GM23338 (cell line): ENCODE measurements around the gene TMEM44. TPM values are rescaled to one million over a fixed set of nuclear protein-coding genes. Genes with fewer than 3 reads are reported as not detected.

Experiments used
- ATAC-seq: fragments of 200-7000 bp; cut with Tn5 transposase; 3 replicates; pipeline ENCODE4 v1.9.1; 2020
- DNase-seq: peaks from one replicate; pipeline ENCODE4 v3.0.0-alpha.2; 2015; ENCODE audit warnings: low spot score
- H2AFZ ChIP-seq: fragments of 200-600 bp; sonication (generic); 2 replicates; pipeline ENCODE4 v1.8.0; 2016; ENCODE audit warnings: antibody characterized with exemption, mild to moderate bottlenecking, moderate library complexity
- H3F3A ChIP-seq: fragments of 200-600 bp; sonication (generic); replicated peaks from 2 replicates; pipeline ENCODE4 v1.8.0; 2017; ENCODE audit warnings: antibody characterized with exemption, mixed run types, low read depth
- H3K27ac ChIP-seq: fragments of 200-600 bp; sonication (generic); 2 replicates; pipeline ENCODE4 v1.6.1; 2016; ENCODE audit warnings: low read depth
- H3K27me3 ChIP-seq: fragments of 200-600 bp; sonication (generic); 2 replicates; pipeline ENCODE4 v1.8.0; 2016; ENCODE audit warnings: mild to moderate bottlenecking, mixed run types, moderate library complexity; ENCODE audit not compliant: insufficient read depth
- H3K36me3 ChIP-seq: fragments of 200-600 bp; sonication (generic); 2 replicates; pipeline ENCODE4 v1.8.0; 2016; ENCODE audit warnings: mild to moderate bottlenecking; ENCODE audit not compliant: insufficient read depth
- H3K4me1 ChIP-seq: fragments of 200-600 bp; sonication (generic); 2 replicates; pipeline ENCODE4 v1.8.0; 2016; ENCODE audit warnings: mild to moderate bottlenecking, moderate library complexity; ENCODE audit not compliant: insufficient read depth
- H3K4me2 ChIP-seq: fragments of 200-600 bp; sonication (generic); 2 replicates; pipeline ENCODE4 v1.7.1; 2017; ENCODE audit warnings: mixed run types
- H3K4me3 ChIP-seq: fragments of 200-600 bp; sonication (generic); 2 replicates; pipeline ENCODE4 v1.6.1; 2016; ENCODE audit warnings: mixed run types
- H3K79me2 ChIP-seq: fragments of 200-600 bp; sonication (generic); replicated peaks from 2 replicates; pipeline ENCODE4 v1.8.0; 2017; ENCODE audit warnings: mild to moderate bottlenecking; ENCODE audit not compliant: insufficient read depth
- H3K9me2 ChIP-seq: fragments of 200-600 bp; sonication (generic); 2 replicates; pipeline ENCODE4 v1.8.0; 2017; ENCODE audit not compliant: insufficient read depth
- H4K20me1 ChIP-seq: fragments of 200-600 bp; sonication (generic); replicated peaks from 2 replicates; pipeline ENCODE4 v1.8.0; 2017; ENCODE audit warnings: mild to moderate bottlenecking; ENCODE audit not compliant: insufficient read depth
- H3K27ac Mint-ChIP-seq: 2 replicates; pipeline ENCODE4 v1.8.0; 2020; ENCODE audit warnings: inconsistent platforms, mild to moderate bottlenecking, moderate library complexity, mixed read lengths
- H3K27me3 Mint-ChIP-seq: 3 replicates; pipeline ENCODE4 v1.8.0; 2022; ENCODE audit warnings: low read depth, mild to moderate bottlenecking, moderate library complexity, mixed read lengths, inconsistent platforms; ENCODE audit not compliant: insufficient read depth, poor library complexity
- H3K36me3 Mint-ChIP-seq: 3 replicates; pipeline ENCODE4 v1.8.0; 2021; ENCODE audit warnings: low read depth, mild to moderate bottlenecking, inconsistent platforms, moderate library complexity, mixed read lengths
- H3K4me1 Mint-ChIP-seq: 3 replicates; pipeline ENCODE4 v1.8.0; 2020; ENCODE audit warnings: mild to moderate bottlenecking, inconsistent platforms, mixed read lengths
- H3K4me3 Mint-ChIP-seq: 3 replicates; pipeline ENCODE4 v1.8.0; 2021; ENCODE audit warnings: moderate library complexity, mild to moderate bottlenecking, inconsistent platforms, mixed read lengths
- H3K9me3 Mint-ChIP-seq: 3 replicates; pipeline ENCODE4 v1.8.0; 2020; ENCODE audit warnings: moderate library complexity, mild to moderate bottlenecking, inconsistent platforms, mixed read lengths
- CREB1 ChIP-seq: fragments of 250-450 bp; sonication (Bioruptor Pico); IDR thresholded peaks from 2 replicates; pipeline ENCODE4 v1.5.0; 2020; ENCODE audit warnings: low read depth, mild to moderate bottlenecking, moderate library complexity
- EZH2 ChIP-seq: fragments of 200-600 bp; sonication (generic); IDR thresholded peaks from one replicate; pipeline ENCODE4 v1.8.0; 2017; ENCODE audit warnings: antibody characterized with exemption, mild to moderate bottlenecking, low read depth; ENCODE audit not compliant: unreplicated experiment
- JUNB ChIP-seq: IDR thresholded peaks from one replicate; pipeline ENCODE4 v1.6.1; 2016; ENCODE audit warnings: antibody characterized with exemption; ENCODE audit not compliant: unreplicated experiment
- POLR2AphosphoS5 ChIP-seq: IDR thresholded peaks from 2 replicates; pipeline ENCODE4 v1.6.1; 2016; ENCODE audit warnings: antibody characterized with exemption, low read depth
- STAT1 ChIP-seq: IDR thresholded peaks from one replicate; pipeline ENCODE4 v1.6.1; 2016; ENCODE audit warnings: antibody characterized with exemption; ENCODE audit not compliant: unreplicated experiment
- polyA plus RNA-seq: library from polyadenylated mRNA; unstranded; fragments of >200 nt; fragmentation: Nextera tagmentation; extraction: Ambion mirVana; gene quantifications from 2 replicates; pipeline ENCODE4 v1.2.1, GENCODE V29; 2016
- total RNA-seq: library from RNA; depleted of rRNA; stranded (reverse); fragments of >200 nt; shearing (Covaris generic); gene quantifications from 2 replicates; pipeline ENCODE4 v1.2.3, GENCODE V29; 2014
- TF ChIP-seq, protein P1 (sequence below): IDR thresholded peaks from one replicate; pipeline ENCODE4 v1.6.1; 2018; ENCODE audit warnings: antibody characterized with exemption; ENCODE audit not compliant: unreplicated experiment
- TF ChIP-seq, protein P2 (sequence below): fragments of 250-450 bp; sonication (Bioruptor Pico); IDR thresholded peaks from 2 replicates; pipeline ENCODE4 v1.5.0; 2020; ENCODE audit warnings: mild to moderate bottlenecking, moderate library complexity
- TF ChIP-seq, protein P3 (sequence below): IDR thresholded peaks from 2 replicates; pipeline ENCODE4 v1.6.1; 2016; ENCODE audit warnings: antibody characterized with exemption
- TF ChIP-seq, protein P4 (sequence below), 2 experiments: fragments of 200-600 bp in 1 of 2; sonication (generic) in 1 of 2; conservative IDR thresholded peaks; 2 replicates each; pipeline versions ENCODE4 v1.5.1 to v1.6.1; 2016 to 2017; ENCODE audit warnings: antibody characterized with exemption in 2 of 2, low read depth in 2 of 2, mild to moderate bottlenecking in 2 of 2, moderate library complexity in 1 of 2

TMEM44 gene
- total and polyA plus RNA-seq, 2 experiments from 2014 or later, result 10.0 to 10.5 TPM

DNA sequence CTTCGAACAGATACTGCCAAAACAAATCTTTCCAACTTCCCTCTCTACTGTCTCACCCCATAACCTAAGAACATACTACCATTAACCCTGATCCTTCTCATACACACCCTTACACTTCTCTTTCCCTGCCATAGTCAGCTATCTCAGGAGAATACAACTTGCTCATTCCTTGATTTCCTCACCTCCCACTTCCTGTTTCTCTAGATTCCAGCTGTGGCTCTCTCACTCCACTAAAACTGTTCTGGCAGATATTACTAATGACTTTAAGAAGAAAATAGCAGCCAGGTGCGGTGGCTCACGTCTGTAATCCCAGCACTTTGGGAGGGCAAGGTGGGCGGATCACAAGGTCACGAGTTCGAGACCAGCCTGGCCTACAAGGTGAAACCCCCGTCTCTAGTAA lies 34.1 kb upstream of the TMEM44 start (continued):
- TF ChIP-seq, protein P1, sequence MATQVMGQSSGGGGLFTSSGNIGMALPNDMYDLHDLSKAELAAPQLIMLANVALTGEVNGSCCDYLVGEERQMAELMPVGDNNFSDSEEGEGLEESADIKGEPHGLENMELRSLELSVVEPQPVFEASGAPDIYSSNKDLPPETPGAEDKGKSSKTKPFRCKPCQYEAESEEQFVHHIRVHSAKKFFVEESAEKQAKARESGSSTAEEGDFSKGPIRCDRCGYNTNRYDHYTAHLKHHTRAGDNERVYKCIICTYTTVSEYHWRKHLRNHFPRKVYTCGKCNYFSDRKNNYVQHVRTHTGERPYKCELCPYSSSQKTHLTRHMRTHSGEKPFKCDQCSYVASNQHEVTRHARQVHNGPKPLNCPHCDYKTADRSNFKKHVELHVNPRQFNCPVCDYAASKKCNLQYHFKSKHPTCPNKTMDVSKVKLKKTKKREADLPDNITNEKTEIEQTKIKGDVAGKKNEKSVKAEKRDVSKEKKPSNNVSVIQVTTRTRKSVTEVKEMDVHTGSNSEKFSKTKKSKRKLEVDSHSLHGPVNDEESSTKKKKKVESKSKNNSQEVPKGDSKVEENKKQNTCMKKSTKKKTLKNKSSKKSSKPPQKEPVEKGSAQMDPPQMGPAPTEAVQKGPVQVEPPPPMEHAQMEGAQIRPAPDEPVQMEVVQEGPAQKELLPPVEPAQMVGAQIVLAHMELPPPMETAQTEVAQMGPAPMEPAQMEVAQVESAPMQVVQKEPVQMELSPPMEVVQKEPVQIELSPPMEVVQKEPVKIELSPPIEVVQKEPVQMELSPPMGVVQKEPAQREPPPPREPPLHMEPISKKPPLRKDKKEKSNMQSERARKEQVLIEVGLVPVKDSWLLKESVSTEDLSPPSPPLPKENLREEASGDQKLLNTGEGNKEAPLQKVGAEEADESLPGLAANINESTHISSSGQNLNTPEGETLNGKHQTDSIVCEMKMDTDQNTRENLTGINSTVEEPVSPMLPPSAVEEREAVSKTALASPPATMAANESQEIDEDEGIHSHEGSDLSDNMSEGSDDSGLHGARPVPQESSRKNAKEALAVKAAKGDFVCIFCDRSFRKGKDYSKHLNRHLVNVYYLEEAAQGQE, result no peak
- TF ChIP-seq POLR2AphosphoS5, result no peak

DNA sequence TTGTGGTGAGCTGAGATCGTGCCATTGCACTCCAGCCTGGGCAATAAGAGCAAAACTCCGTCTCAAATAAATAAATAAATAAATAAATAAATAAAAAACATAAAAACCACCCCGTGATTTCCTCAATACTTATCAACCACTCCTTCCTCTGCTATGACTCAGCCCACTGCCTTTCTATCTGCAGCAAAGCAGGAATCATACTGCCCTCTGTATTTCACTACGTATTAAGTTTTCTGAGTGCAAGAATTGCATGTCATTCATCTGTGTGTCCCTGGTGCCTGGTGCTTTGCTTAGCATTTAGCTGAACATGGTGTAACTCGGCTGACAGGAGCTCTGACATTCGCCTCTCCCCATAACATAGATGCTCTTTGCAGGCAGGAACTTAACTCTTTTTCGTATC lies 31.6 kb upstream of the TMEM44 start:
- no peak overlapping the region for H3K27ac ChIP-seq
- H3K4me1 ChIP-seq, result no peaks in the 10 kb centered on the region; the same call in 1 of the 2 replicates
- H3K27ac Mint-ChIP-seq, result no peak overlapping the region
- no peaks in the 10 kb centered on the region for H3K9me2 ChIP-seq
- DNase-seq (no peak), ATAC-seq (no peak)
- H2AFZ ChIP-seq, result no peak overlapping the region
- no peak overlapping the region for H3K4me2 ChIP-seq
- no peaks in the 10 kb centered on the region; the same call in 2 of the 3 replicates for H3K4me1 Mint-ChIP-seq
- peaks cover 39% of the 10 kb centered on the region for H3K79me2 ChIP-seq
- peaks cover 28% of the 10 kb centered on the region for H3K36me3 ChIP-seq
- H4K20me1 ChIP-seq, result peaks cover 16% of the 10 kb centered on the region
- H3K27me3 Mint-ChIP-seq, result no peaks in the 10 kb centered on the region
- no peak overlapping the region for H3K4me3 ChIP-seq
- no peaks in the 10 kb centered on the region for H3K27me3 ChIP-seq
- peaks cover 52% of the 10 kb centered on the region for H3K36me3 Mint-ChIP-seq
- H3K9me3 Mint-ChIP-seq, result no peaks in the 10 kb centered on the region
- no peaks in the 10 kb centered on the region for H3F3A ChIP-seq
- H3K4me3 Mint-ChIP-seq, result no peak overlapping the region
- TF ChIP-seq STAT1, result no peak
- TF ChIP-seq, protein P1, result no peak
- no peak for TF ChIP-seq CREB1 (CRISPR knock-in tag)
- TF ChIP-seq, protein P2, sequence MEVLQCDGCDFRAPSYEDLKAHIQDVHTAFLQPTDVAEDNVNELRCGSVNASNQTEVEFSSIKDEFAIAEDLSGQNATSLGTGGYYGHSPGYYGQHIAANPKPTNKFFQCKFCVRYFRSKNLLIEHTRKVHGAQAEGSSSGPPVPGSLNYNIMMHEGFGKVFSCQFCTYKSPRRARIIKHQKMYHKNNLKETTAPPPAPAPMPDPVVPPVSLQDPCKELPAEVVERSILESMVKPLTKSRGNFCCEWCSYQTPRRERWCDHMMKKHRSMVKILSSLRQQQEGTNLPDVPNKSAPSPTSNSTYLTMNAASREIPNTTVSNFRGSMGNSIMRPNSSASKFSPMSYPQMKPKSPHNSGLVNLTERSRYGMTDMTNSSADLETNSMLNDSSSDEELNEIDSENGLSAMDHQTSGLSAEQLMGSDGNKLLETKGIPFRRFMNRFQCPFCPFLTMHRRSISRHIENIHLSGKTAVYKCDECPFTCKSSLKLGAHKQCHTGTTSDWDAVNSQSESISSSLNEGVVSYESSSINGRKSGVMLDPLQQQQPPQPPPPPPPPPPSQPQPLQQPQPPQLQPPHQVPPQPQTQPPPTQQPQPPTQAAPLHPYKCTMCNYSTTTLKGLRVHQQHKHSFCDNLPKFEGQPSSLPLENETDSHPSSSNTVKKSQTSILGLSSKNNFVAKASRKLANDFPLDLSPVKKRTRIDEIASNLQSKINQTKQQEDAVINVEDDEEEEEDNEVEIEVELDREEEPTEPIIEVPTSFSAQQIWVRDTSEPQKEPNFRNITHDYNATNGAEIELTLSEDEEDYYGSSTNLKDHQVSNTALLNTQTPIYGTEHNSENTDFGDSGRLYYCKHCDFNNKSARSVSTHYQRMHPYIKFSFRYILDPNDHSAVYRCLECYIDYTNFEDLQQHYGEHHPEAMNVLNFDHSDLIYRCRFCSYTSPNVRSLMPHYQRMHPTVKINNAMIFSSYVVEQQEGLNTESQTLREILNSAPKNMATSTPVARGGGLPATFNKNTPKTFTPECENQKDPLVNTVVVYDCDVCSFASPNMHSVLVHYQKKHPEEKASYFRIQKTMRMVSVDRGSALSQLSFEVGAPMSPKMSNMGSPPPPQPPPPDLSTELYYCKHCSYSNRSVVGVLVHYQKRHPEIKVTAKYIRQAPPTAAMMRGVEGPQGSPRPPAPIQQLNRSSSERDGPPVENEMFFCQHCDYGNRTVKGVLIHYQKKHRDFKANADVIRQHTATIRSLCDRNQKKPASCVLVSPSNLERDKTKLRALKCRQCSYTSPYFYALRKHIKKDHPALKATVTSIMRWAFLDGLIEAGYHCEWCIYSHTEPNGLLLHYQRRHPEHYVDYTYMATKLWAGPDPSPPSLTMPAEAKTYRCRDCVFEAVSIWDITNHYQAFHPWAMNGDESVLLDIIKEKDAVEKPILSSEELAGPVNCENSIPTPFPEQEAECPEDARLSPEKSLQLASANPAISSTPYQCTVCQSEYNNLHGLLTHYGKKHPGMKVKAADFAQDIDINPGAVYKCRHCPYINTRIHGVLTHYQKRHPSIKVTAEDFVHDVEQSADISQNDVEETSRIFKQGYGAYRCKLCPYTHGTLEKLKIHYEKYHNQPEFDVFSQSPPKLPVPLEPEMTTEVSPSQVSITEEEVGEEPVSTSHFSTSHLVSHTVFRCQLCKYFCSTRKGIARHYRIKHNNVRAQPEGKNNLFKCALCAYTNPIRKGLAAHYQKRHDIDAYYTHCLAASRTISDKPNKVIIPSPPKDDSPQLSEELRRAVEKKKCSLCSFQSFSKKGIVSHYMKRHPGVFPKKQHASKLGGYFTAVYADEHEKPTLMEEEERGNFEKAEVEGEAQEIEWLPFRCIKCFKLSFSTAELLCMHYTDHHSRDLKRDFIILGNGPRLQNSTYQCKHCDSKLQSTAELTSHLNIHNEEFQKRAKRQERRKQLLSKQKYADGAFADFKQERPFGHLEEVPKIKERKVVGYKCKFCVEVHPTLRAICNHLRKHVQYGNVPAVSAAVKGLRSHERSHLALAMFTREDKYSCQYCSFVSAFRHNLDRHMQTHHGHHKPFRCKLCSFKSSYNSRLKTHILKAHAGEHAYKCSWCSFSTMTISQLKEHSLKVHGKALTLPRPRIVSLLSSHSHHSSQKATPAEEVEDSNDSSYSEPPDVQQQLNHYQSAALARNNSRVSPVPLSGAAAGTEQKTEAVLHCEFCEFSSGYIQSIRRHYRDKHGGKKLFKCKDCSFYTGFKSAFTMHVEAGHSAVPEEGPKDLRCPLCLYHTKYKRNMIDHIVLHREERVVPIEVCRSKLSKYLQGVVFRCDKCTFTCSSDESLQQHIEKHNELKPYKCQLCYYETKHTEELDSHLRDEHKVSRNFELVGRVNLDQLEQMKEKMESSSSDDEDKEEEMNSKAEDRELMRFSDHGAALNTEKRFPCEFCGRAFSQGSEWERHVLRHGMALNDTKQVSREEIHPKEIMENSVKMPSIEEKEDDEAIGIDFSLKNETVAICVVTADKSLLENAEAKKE, result no peak
- TF ChIP-seq JUNB, result no peak
- TF ChIP-seq, protein P3, sequence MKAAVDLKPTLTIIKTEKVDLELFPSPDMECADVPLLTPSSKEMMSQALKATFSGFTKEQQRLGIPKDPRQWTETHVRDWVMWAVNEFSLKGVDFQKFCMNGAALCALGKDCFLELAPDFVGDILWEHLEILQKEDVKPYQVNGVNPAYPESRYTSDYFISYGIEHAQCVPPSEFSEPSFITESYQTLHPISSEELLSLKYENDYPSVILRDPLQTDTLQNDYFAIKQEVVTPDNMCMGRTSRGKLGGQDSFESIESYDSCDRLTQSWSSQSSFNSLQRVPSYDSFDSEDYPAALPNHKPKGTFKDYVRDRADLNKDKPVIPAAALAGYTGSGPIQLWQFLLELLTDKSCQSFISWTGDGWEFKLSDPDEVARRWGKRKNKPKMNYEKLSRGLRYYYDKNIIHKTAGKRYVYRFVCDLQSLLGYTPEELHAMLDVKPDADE, result no peak
- TF ChIP-seq, protein P4, sequence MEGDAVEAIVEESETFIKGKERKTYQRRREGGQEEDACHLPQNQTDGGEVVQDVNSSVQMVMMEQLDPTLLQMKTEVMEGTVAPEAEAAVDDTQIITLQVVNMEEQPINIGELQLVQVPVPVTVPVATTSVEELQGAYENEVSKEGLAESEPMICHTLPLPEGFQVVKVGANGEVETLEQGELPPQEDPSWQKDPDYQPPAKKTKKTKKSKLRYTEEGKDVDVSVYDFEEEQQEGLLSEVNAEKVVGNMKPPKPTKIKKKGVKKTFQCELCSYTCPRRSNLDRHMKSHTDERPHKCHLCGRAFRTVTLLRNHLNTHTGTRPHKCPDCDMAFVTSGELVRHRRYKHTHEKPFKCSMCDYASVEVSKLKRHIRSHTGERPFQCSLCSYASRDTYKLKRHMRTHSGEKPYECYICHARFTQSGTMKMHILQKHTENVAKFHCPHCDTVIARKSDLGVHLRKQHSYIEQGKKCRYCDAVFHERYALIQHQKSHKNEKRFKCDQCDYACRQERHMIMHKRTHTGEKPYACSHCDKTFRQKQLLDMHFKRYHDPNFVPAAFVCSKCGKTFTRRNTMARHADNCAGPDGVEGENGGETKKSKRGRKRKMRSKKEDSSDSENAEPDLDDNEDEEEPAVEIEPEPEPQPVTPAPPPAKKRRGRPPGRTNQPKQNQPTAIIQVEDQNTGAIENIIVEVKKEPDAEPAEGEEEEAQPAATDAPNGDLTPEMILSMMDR (conservative IDR thresholded peaks at IDR 0.05; ENCODE audit: low read depth in 2 of 2), result no peak
- no peak for TF ChIP-seq EZH2
